ENCODE results near the gene PHB1.

- TF ChIP-seq CTCF (IDR thresholded peaks at IDR 0.05) (no peak), SIN3A (IDR thresholded peaks at IDR 0.05; ENCODE audit: borderline replicate concordance, insufficient read depth, low read depth, low read length) (no peak), POLR2AphosphoS5 (IDR thresholded peaks at IDR 0.05; ENCODE audit: low read depth, low read length) (no peak)
- TF ChIP-seq, protein P1, sequence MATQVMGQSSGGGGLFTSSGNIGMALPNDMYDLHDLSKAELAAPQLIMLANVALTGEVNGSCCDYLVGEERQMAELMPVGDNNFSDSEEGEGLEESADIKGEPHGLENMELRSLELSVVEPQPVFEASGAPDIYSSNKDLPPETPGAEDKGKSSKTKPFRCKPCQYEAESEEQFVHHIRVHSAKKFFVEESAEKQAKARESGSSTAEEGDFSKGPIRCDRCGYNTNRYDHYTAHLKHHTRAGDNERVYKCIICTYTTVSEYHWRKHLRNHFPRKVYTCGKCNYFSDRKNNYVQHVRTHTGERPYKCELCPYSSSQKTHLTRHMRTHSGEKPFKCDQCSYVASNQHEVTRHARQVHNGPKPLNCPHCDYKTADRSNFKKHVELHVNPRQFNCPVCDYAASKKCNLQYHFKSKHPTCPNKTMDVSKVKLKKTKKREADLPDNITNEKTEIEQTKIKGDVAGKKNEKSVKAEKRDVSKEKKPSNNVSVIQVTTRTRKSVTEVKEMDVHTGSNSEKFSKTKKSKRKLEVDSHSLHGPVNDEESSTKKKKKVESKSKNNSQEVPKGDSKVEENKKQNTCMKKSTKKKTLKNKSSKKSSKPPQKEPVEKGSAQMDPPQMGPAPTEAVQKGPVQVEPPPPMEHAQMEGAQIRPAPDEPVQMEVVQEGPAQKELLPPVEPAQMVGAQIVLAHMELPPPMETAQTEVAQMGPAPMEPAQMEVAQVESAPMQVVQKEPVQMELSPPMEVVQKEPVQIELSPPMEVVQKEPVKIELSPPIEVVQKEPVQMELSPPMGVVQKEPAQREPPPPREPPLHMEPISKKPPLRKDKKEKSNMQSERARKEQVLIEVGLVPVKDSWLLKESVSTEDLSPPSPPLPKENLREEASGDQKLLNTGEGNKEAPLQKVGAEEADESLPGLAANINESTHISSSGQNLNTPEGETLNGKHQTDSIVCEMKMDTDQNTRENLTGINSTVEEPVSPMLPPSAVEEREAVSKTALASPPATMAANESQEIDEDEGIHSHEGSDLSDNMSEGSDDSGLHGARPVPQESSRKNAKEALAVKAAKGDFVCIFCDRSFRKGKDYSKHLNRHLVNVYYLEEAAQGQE (IDR thresholded peaks at IDR 0.05; ENCODE audit: insufficient read depth in 1 of 2, low read depth in 2 of 2, low read length in 1 of 2) = no peak
These were observed 52.0 kb downstream of the PHB1 start for GRCh38 chr17:49362723-49363117.
